GM20431 (cell line): ENCODE measurements around the gene TNS3.
"Not testable (repeated sequence)": the region's sequence is repeated elsewhere in the genome, so short reads cannot be mapped to it uniquely, and the experiment has no call there.

Experiments
- in situ Hi-C: fragments of 300-500 bp; cut with MseI, MboI; formaldehyde crosslinking; loops from one replicate; pipeline ENCODE4 v1.15.0; 2020; ENCODE audit warnings: low sequenced_read_pairs; ENCODE audit not compliant: unreplicated experiment

The TNS3 gene

GRCh38 chr7:47603514-47604255 is 21.8 kb upstream of the TNS3 start:
- in situ Hi-C loops = not testable (repeated sequence)

- in situ Hi-C loops = no loop called here
These were observed 20.5 kb upstream of the TNS3 start for GRCh38 chr7:47602272-47603004.

GRCh38 chr7:47601881-47602249 is 20.0 kb upstream of the TNS3 start:
- in situ Hi-C loops = no loop called here

- in situ Hi-C loops = no loop called here
These were observed 19.4 kb upstream of the TNS3 start for GRCh38 chr7:47601119-47601880.

GRCh38 chr7:47600199-47601118 is 18.5 kb upstream of the TNS3 start:
- in situ Hi-C loops = no loop called here

- in situ Hi-C loops = no loop called here
These were observed 15.5 kb upstream of the TNS3 start for GRCh38 chr7:47597379-47597778.

- in situ Hi-C loops = no loop called here
These were observed 14.7 kb upstream of the TNS3 start for GRCh38 chr7:47596502-47597202.

GRCh38 chr7:47594406-47594805 is 12.5 kb upstream of the TNS3 start:
- in situ Hi-C loops = no loop called here

GRCh38 chr7:47591655-47592572 is 10.0 kb upstream of the TNS3 start:
- in situ Hi-C loops = no loop called here

GRCh38 chr7:47591089-47591654 is 9.3 kb upstream of the TNS3 start:
- in situ Hi-C loops = no loop called here

GRCh38 chr7:47590215-47590614 is 8.3 kb upstream of the TNS3 start:
- in situ Hi-C loops = not testable (repeated sequence)

GRCh38 chr7:47588704-47589225 is 6.9 kb upstream of the TNS3 start:
- in situ Hi-C loops = no loop called here

- in situ Hi-C loops = no loop called here
These were observed 6.1 kb upstream of the TNS3 start for GRCh38 chr7:47587976-47588375.

- in situ Hi-C loops = no loop called here
These were observed 5.4 kb upstream of the TNS3 start for GRCh38 chr7:47587351-47587750.

GRCh38 chr7:47586925-47587324 is 5.0 kb upstream of the TNS3 start:
- in situ Hi-C loops = no loop called here

GRCh38 chr7:47586161-47586670 is 4.3 kb upstream of the TNS3 start:
- in situ Hi-C loops = not testable (repeated sequence)

- in situ Hi-C loops = no loop called here
These were observed 2.6 kb upstream of the TNS3 start for GRCh38 chr7:47584536-47584895.
